ENCODE results near the gene SPATA2L. TPM values are rescaled to one million over a fixed set of nuclear protein-coding genes. Genes with fewer than 3 reads are reported as not detected.
A peak's percentile ranks its signal among the peaks of the same experiment; 100 is the strongest.

Gene SPATA2L
- total and polyA plus RNA-seq, 2 of the 13 experiments (the other 11 are each of a cell fraction or from before 2014, with no cell fraction given): 9.1 to 20.7 TPM

DNA sequence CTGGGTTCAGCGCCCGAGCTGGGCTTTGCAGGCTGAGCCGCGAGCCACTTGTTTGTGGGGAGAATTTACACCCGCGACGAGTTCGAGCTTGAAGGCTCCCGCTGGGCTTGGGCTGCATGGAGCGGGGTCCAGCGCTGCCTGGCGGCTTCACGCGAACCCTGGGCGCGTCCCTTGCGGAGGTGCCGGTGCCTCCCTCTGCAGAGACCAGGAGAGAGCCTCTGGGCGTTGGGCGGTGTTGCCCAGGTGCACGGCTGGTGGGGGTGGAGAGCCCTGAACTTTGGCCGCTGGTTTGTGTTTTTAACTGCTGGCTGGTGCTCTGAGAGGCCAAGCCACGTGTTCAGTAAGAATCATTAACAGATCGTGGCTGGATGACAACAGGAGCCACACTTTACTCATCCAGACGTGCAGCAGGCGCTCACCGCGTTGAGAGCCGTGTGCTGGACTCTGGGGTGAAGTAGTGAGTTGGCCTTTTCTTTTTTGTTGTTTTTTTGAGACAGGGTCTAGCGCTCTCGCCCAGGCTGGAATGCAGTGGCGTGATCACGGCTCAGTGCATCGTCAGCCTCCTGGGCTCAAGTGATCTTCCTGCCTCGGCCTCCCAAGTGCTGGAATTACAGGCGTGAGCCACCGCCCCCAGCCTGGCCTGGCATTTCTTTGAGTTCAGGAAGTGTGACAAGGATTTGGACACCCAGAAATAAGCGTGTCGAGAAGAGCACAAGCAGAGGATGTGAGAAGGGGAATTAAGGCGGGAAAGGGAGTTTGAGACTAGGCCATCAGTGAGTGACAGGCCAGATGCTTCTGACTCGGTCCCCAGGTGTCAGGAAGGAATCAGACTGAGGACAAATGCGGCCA lies 14.2 kb downstream of the SPATA2L start (continued):
- TF ChIP-seq, protein P1, sequence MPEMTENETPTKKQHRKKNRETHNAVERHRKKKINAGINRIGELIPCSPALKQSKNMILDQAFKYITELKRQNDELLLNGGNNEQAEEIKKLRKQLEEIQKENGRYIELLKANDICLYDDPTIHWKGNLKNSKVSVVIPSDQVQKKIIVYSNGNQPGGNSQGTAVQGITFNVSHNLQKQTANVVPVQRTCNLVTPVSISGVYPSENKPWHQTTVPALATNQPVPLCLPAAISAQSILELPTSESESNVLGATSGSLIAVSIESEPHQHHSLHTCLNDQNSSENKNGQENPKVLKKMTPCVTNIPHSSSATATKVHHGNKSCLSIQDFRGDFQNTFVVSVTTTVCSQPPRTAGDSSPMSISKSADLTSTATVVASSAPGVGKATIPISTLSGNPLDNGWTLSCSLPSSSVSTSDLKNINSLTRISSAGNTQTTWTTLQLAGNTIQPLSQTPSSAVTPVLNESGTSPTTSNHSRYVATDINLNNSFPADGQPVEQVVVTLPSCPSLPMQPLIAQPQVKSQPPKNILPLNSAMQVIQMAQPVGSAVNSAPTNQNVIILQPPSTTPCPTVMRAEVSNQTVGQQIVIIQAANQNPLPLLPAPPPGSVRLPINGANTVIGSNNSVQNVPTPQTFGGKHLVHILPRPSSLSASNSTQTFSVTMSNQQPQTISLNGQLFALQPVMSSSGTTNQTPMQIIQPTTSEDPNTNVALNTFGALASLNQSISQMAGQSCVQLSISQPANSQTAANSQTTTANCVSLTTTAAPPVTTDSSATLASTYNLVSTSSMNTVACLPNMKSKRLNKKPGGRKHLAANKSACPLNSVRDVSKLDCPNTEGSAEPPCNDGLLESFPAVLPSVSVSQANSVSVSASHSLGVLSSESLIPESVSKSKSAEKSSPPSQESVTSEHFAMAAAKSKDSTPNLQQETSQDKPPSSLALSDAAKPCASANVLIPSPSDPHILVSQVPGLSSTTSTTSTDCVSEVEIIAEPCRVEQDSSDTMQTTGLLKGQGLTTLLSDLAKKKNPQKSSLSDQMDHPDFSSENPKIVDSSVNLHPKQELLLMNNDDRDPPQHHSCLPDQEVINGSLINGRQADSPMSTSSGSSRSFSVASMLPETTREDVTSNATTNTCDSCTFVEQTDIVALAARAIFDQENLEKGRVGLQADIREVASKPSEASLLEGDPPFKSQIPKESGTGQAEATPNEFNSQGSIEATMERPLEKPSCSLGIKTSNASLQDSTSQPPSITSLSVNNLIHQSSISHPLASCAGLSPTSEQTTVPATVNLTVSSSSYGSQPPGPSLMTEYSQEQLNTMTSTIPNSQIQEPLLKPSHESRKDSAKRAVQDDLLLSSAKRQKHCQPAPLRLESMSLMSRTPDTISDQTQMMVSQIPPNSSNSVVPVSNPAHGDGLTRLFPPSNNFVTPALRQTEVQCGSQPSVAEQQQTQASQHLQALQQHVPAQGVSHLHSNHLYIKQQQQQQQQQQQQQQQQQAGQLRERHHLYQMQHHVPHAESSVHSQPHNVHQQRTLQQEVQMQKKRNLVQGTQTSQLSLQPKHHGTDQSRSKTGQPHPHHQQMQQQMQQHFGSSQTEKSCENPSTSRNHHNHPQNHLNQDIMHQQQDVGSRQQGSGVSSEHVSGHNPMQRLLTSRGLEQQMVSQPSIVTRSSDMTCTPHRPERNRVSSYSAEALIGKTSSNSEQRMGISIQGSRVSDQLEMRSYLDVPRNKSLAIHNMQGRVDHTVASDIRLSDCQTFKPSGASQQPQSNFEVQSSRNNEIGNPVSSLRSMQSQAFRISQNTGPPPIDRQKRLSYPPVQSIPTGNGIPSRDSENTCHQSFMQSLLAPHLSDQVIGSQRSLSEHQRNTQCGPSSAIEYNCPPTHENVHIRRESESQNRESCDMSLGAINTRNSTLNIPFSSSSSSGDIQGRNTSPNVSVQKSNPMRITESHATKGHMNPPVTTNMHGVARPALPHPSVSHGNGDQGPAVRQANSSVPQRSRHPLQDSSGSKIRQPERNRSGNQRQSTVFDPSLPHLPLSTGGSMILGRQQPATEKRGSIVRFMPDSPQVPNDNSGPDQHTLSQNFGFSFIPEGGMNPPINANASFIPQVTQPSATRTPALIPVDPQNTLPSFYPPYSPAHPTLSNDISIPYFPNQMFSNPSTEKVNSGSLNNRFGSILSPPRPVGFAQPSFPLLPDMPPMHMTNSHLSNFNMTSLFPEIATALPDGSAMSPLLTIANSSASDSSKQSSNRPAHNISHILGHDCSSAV (CRISPR knock-in tag; IDR thresholded peaks at IDR 0.05; ENCODE audit: borderline replicate concordance): peak; percentile 98; the same call in 1 of the 2 replicates
